Lower leg skin (tissue), 3 donors: ENCODE results near the gene SCN3B.

Experiments used
- POLR2A ChIP-seq, 2 donors: fragments of 450-650 bp; IDR thresholded peaks; one replicate each; pipeline ENCODE4 v1.6.1; 2016 to 2017; ENCODE audit warnings: antibody characterized with exemption in 2 of 2, mild to moderate bottlenecking in 1 of 2, moderate library complexity in 1 of 2
- TF ChIP-seq, protein P1 (sequence below), 3 donors: fragments of 450-650 bp; IDR thresholded peaks; one replicate each; pipeline ENCODE4 v1.5.1; 2016; ENCODE audit warnings: antibody characterized with exemption in 3 of 3, mild to moderate bottlenecking in 3 of 3, moderate library complexity in 2 of 3

- TF ChIP-seq, protein P1, sequence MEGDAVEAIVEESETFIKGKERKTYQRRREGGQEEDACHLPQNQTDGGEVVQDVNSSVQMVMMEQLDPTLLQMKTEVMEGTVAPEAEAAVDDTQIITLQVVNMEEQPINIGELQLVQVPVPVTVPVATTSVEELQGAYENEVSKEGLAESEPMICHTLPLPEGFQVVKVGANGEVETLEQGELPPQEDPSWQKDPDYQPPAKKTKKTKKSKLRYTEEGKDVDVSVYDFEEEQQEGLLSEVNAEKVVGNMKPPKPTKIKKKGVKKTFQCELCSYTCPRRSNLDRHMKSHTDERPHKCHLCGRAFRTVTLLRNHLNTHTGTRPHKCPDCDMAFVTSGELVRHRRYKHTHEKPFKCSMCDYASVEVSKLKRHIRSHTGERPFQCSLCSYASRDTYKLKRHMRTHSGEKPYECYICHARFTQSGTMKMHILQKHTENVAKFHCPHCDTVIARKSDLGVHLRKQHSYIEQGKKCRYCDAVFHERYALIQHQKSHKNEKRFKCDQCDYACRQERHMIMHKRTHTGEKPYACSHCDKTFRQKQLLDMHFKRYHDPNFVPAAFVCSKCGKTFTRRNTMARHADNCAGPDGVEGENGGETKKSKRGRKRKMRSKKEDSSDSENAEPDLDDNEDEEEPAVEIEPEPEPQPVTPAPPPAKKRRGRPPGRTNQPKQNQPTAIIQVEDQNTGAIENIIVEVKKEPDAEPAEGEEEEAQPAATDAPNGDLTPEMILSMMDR (IDR thresholded peaks at IDR 0.05), result no peak
- TF ChIP-seq POLR2A (IDR thresholded peaks at IDR 0.05), result no peak
These were observed at the start of gene SCN3B for GRCh38 chr11:123654566-123655081.
